ENCODE measurements around the gene PGLYRP3. TPM values are rescaled to one million over a fixed set of nuclear protein-coding genes. Genes with fewer than 3 reads are reported as not detected.

PGLYRP3 gene
- total and polyA plus RNA-seq, 2 of the 8 experiments (the other 6 are each of a cell fraction or from before 2014, with no cell fraction given) = not detected

DNA sequence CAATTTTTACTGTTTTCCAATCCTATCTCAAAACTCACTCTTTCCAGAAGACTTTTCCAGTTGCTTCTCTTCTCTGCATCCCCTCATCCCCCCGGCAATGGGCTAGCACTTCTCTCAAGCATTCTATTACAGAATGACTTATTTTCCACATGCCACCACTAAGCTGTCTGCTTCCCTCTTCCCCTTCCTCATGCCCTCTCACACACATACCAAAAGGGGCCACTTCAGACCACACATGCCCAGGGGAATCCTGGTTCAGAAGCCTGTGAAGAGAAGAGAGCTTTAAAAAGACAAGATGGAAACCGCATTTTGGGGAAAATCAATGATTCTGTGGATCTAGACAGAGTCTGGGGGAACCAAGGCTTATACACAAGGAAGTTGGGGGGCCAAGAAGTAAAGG, 61.7 kb downstream of the PGLYRP3 start (continued):
- TF ChIP-seq CTCF (IDR thresholded peaks at IDR 0.05; ENCODE audit: control extremely low read depth in 1 of 3, insufficient read depth in 1 of 3, low read depth in 1 of 3, low read length in 3 of 3) (no peak), ZNF274 (IDR thresholded peaks at IDR 0.05; ENCODE audit: borderline replicate concordance, extremely low read depth, low read length) (no peak), BACH1 (IDR thresholded peaks at IDR 0.05; ENCODE audit: low read length) (no peak), FOSL1 (IDR thresholded peaks at IDR 0.05; ENCODE audit: insufficient read depth, low read depth, low read length) (no peak), MAFK (IDR thresholded peaks at IDR 0.05; ENCODE audit: low read depth, low read length) (no peak), RAD21 (IDR thresholded peaks at IDR 0.05 in 1 of 2, conservative IDR thresholded peaks at IDR 0.05 in 1 of 2; ENCODE audit: low read depth in 2 of 2, low read length in 2 of 2) (no peak), EZH2 (IDR thresholded peaks at IDR 0.05; ENCODE audit: low read depth, low read length, severe bottlenecking) (no peak)

Data from H1 (cell line).